OCI-LY3 (cell line): ENCODE measurements around the gene ITGAE.

Source experiments
- H2AFZ ChIP-seq: fragments of 200-600, 300-600 bp; shearing (Covaris generic); 2 replicates; pipeline ENCODE4 v1.6.0; 2014; ENCODE audit warnings: antibody characterized with exemption, low read depth, low read length
- H3K27ac ChIP-seq: fragments of 200-600, 300-600 bp; sonication (generic); 2 replicates; pipeline ENCODE4 v1.5.1; 2014; ENCODE audit warnings: mild to moderate bottlenecking, low read length, moderate library complexity, mixed read lengths
- H3K27me3 ChIP-seq: fragments of 200-600, 300-600 bp; sonication (generic); 2 replicates; pipeline ENCODE4 v1.6.1; 2014; ENCODE audit warnings: low read depth, low read length, mixed read lengths
- H3K36me3 ChIP-seq: fragments of 200-600, 300-600 bp; sonication (generic); replicated peaks from 2 replicates; pipeline ENCODE3; 2014; ENCODE audit warnings: low read depth, low read length, mixed read lengths
- H3K4me1 ChIP-seq: fragments of 300-600, 200-600 bp; sonication (generic); 2 replicates; pipeline ENCODE4 v1.6.1; 2014; ENCODE audit warnings: low read length, mixed read lengths
- H3K4me2 ChIP-seq: fragments of 200-600, 300-600 bp; sonication (generic); 2 replicates; pipeline ENCODE4 v1.6.1; 2014; ENCODE audit warnings: low read length, mixed read lengths
- H3K4me3 ChIP-seq: fragments of 300-600, 200-600 bp; sonication (generic); 2 replicates; pipeline ENCODE4 v1.5.1; 2014; ENCODE audit warnings: antibody characterized with exemption, mild to moderate bottlenecking, low read length, moderate library complexity
- H3K79me2 ChIP-seq: fragments of 300-600, 200-600 bp; shearing (Covaris generic); 2 replicates; pipeline ENCODE4 v1.6.1; 2014; ENCODE audit warnings: mild to moderate bottlenecking, low read length, mixed read lengths
- H3K9ac ChIP-seq: fragments of 300-600, 200-600 bp; shearing (Covaris generic); 2 replicates; pipeline ENCODE4 v1.6.0; 2014; ENCODE audit warnings: mild to moderate bottlenecking, low read length, moderate library complexity
- H3K9me3 ChIP-seq: fragments of 200-600, 300-600 bp; shearing (Covaris generic); 2 replicates; pipeline ENCODE4 v1.6.1; 2014; ENCODE audit warnings: low read length, mixed read lengths; ENCODE audit not compliant: insufficient read depth
- H4K20me1 ChIP-seq: fragments of 200-600, 300-600 bp; sonication (generic); 2 replicates; pipeline ENCODE4 v1.6.1; 2016; ENCODE audit warnings: low read length, mixed read lengths; ENCODE audit not compliant: insufficient read depth
- EZH2phosphoT487 ChIP-seq: fragments of 200-600 bp; shearing (Covaris generic); IDR thresholded peaks from 2 replicates; pipeline ENCODE4 v1.6.1; 2018; ENCODE audit warnings: antibody characterized with exemption, mixed run types, low read depth
- TF ChIP-seq, protein P1 (sequence below): fragments of 200-600, 300-600 bp; sonication (generic); IDR thresholded peaks from 2 replicates; pipeline ENCODE4 v1.5.1; 2014; ENCODE audit warnings: antibody characterized with exemption, low read length, low read depth

Gene ITGAE

DNA sequence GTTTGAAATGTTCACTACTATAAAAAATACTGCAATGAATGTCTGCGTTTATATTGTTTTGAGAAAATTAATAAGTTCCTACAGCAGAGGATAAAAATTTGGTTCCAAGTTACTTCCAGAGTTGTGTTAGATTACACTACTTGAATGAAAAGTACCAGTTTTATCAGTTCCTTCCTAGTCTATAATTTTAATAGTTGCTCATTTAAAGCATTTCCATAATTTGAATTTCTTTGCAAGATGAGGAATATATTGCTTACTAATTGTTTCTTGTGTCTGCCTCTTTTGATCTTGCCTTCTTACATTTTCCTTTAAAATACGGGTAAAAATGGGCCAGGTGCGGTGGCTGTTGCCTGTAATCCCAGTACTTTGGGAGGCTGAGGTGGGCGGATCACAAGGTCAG, 128.4 kb downstream of the ITGAE start:
- Histone ChIP-seq H3K36me3 (no peaks in the 10 kb centered on the region), H3K9me3 (no peaks in the 10 kb centered on the region), H2AFZ (no peak overlapping the region), H3K4me3 (no peak overlapping the region), H3K4me1 (peaks cover 6% of the 10 kb centered on the region; the same call in 1 of the 2 replicates), H3K79me2 (peaks cover 18% of the 10 kb centered on the region), H3K27me3 (no peaks in the 10 kb centered on the region), H3K4me2 (no peak overlapping the region), H4K20me1 (no peaks in the 10 kb centered on the region), H3K27ac (no peak overlapping the region), H3K9ac (no peak overlapping the region)
- TF ChIP-seq EZH2phosphoT487, result no peak

DNA sequence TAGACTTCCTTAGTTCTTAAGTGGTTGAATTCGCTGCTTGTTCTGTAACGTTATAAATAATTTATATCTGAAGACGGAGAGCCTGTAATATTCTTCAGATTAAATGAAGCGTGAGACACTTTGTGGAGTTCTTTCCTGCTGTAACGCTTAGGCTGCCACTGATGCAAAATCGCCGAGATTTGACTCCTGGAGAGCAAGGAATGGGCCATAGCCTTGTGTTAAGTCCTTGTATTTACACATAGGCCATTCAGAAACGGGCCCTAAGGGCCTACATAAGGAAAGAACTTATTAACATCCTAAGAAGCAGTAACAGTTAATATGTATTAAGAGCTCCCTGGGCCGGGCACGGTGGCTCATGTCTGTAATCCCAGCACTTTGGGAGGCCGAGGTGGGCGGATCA, 131.4 kb downstream of the ITGAE start:
- H2AFZ ChIP-seq, result no peak overlapping the region
- TF ChIP-seq, protein P1, sequence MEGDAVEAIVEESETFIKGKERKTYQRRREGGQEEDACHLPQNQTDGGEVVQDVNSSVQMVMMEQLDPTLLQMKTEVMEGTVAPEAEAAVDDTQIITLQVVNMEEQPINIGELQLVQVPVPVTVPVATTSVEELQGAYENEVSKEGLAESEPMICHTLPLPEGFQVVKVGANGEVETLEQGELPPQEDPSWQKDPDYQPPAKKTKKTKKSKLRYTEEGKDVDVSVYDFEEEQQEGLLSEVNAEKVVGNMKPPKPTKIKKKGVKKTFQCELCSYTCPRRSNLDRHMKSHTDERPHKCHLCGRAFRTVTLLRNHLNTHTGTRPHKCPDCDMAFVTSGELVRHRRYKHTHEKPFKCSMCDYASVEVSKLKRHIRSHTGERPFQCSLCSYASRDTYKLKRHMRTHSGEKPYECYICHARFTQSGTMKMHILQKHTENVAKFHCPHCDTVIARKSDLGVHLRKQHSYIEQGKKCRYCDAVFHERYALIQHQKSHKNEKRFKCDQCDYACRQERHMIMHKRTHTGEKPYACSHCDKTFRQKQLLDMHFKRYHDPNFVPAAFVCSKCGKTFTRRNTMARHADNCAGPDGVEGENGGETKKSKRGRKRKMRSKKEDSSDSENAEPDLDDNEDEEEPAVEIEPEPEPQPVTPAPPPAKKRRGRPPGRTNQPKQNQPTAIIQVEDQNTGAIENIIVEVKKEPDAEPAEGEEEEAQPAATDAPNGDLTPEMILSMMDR, result no peak
- TF ChIP-seq EZH2phosphoT487, result no peak
- H3K27ac ChIP-seq, result no peak overlapping the region
- H3K9me3 ChIP-seq, result no peaks in the 10 kb centered on the region
- H3K4me2 ChIP-seq, result peak overlapping the region; percentile 81
- H3K4me1 ChIP-seq, result peaks cover 9% of the 10 kb centered on the region; the same call in 1 of the 2 replicates
- H3K36me3 ChIP-seq, result no peaks in the 10 kb centered on the region
- H4K20me1 ChIP-seq, result no peaks in the 10 kb centered on the region
- peak overlapping the region; percentile 71 for H3K9ac ChIP-seq
- peaks cover 18% of the 10 kb centered on the region for H3K79me2 ChIP-seq
- no peaks in the 10 kb centered on the region for H3K27me3 ChIP-seq
- H3K4me3 ChIP-seq, result peak overlapping the region; percentile 91

DNA sequence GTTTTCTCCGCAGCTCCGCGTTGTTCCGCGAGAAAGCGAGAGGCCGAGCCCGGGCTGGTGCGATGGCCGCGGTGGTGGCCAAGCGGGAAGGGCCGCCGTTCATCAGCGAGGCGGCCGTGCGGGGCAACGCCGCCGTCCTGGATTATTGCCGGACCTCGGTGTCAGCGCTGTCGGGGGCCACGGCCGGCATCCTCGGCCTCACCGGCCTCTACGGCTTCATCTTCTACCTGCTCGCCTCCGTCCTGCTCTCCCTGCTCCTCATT, 132.0 kb downstream of the ITGAE start:
- no peaks in the 10 kb centered on the region for H3K27me3 ChIP-seq
- peak overlapping the region; percentile 91 for H3K4me3 ChIP-seq
- no peaks in the 10 kb centered on the region for H3K9me3 ChIP-seq
- peaks cover 18% of the 10 kb centered on the region for H3K79me2 ChIP-seq
- peak overlapping the region; percentile 71 for H3K9ac ChIP-seq
- no peaks in the 10 kb centered on the region for H3K36me3 ChIP-seq
- TF ChIP-seq EZH2phosphoT487, result no peak
- TF ChIP-seq, protein P1, result no peak
- H3K4me2 ChIP-seq, result peak overlapping the region; percentile 81
- H3K27ac ChIP-seq, result peak overlapping the region; percentile 44
- H4K20me1 ChIP-seq, result no peaks in the 10 kb centered on the region
- H2AFZ ChIP-seq, result no peak overlapping the region
- H3K4me1 ChIP-seq, result peaks cover 9% of the 10 kb centered on the region; the same call in 1 of the 2 replicates

DNA sequence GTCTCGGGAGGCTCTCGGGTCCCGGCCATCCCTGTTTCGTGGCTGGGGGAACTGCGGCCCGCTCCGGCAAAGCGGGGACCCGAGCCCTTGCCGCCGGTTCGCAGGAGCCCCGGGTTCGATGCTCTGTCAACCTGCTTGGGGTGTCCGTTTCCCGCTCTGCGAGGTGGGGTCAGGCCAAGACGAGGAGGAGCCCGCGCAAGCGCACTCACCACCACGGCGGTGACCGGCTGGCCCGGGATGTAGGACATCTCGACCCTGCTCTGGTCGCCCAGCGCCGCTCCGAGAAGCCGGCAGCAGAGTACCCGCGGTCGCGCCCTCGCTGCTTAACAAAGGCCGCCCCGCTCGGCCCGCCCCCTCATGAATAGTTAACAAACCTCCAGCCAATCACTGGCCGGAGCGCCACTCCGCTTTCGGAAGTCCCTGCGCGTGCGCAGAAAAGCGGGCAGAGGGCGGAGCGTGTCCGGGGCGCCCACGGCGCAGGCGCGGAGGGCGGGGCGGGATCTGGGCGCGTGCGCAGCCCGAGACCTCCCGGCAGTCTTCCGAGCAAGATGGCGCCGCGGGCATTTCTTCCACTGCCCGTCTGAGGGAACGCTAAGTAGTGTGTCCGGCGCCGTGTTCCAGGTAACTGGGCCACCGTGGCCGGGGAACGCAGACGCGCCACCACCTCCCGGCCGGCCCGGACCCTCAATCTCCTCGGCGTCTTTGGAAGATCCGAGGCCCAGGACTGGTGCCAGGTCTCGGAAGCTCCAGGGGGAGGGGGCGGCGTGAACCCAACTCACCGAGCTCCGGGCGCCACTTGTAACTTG, 132.5 kb downstream of the ITGAE start, which contains the start of the genes EMC6 and TAX1BP3:
EMC6 (plus strand) TSS at position 534 of the 806 bp plus-strand sequence. CDS start 335 bp downstream, outside the sequence.
TAX1BP3 (minus strand) TSS at position 300 of the 806 bp plus-strand sequence; CDS start at position 248, 52 bp downstream.
- Histone ChIP-seq H4K20me1 (no peaks in the 10 kb centered on the region), H3K27ac (peak within 1 kb of the TSS; percentile 44), H3K79me2 (peaks cover 18% of the 10 kb centered on the region), H3K9me3 (no peaks in the 10 kb centered on the region), H3K9ac (peak within 1 kb of the TSS; percentile 76), H3K36me3 (no peaks in the 10 kb centered on the region), H2AFZ (peak within 1 kb of the TSS; percentile 45; the same call in 1 of the 2 replicates), H3K4me2 (peak within 1 kb of the TSS; percentile 96), H3K27me3 (no peaks in the 10 kb centered on the region), H3K4me1 (peaks cover 9% of the 10 kb centered on the region; the same call in 1 of the 2 replicates), H3K4me3 (peak within 1 kb of the TSS; percentile 91)
- TF ChIP-seq, protein P1, result no peak
- TF ChIP-seq EZH2phosphoT487, result no peak
